HuH-7 (cell line): ENCODE results near the gene KARS1.
A peak's percentile ranks its signal among the peaks of the same experiment; 100 is the strongest.
"Not testable (repeated sequence)": the region's sequence is repeated elsewhere in the genome, so short reads cannot be mapped to it uniquely, and the experiment has no call there.

Source experiments
- DNase-seq: peaks from one replicate; pipeline ENCODE4 v3.0.0; 2011; ENCODE audit warnings: low spot score

KARS1 gene

GRCh38 chr16:75624921-75625334 is 22.5 kb downstream of the KARS1 start:
- peak; percentile 32 for DNase-seq

GRCh38 chr16:75622761-75623605 is 24.5 kb downstream of the KARS1 start, which contains the start of gene ADAT1:
TSS of gene ADAT1 (minus strand) at chr16:75623281. CDS start at chr16:75620799, 2,482 bp downstream.
- DNase-seq: peak; percentile 90

- no peak for DNase-seq
These were observed 26.3 kb downstream of the KARS1 start for GRCh38 chr16:75621170-75621477.

- DNase-seq: no peak
These were observed 26.9 kb downstream of the KARS1 start for GRCh38 chr16:75620326-75621169.

GRCh38 chr16:75618780-75619179 is 28.7 kb downstream of the KARS1 start:
- no peak for DNase-seq

GRCh38 chr16:75617121-75617520 is 30.3 kb downstream of the KARS1 start:
- no peak for DNase-seq

GRCh38 chr16:75616521-75617010 is 30.9 kb downstream of the KARS1 start:
- DNase-seq: no peak

GRCh38 chr16:75615619-75616018 is 31.8 kb downstream of the KARS1 start:
- no peak for DNase-seq

- DNase-seq: no peak
These were observed 33.2 kb downstream of the KARS1 start for GRCh38 chr16:75614066-75614897.

- no peak for DNase-seq
These were observed 41.0 kb downstream of the KARS1 start for GRCh38 chr16:75606507-75606906.

- no peak for DNase-seq
These were observed 44.2 kb downstream of the KARS1 start for GRCh38 chr16:75603241-75603640.

GRCh38 chr16:75599452-75600277 is 47.8 kb downstream of the KARS1 start:
- no peak for DNase-seq

GRCh38 chr16:75593825-75594820 is 53.3 kb downstream of the KARS1 start:
- peak; percentile 13 for DNase-seq

GRCh38 chr16:75593308-75593707 is 54.2 kb downstream of the KARS1 start:
- DNase-seq: no peak

- DNase-seq: not testable (repeated sequence)
These were observed 55.5 kb downstream of the KARS1 start for GRCh38 chr16:75591927-75592326.

- DNase-seq: no peak
These were observed 56.3 kb downstream of the KARS1 start for GRCh38 chr16:75590920-75591843.

GRCh38 chr16:75589306-75589705 is 58.2 kb downstream of the KARS1 start:
- no peak for DNase-seq

- no peak for DNase-seq
These were observed 58.7 kb downstream of the KARS1 start for GRCh38 chr16:75588716-75589115.

GRCh38 chr16:75584108-75584507 is 63.4 kb downstream of the KARS1 start:
- DNase-seq: no peak
